ENCODE results near the gene NR1H4. TPM values are rescaled to one million over a fixed set of nuclear protein-coding genes. Genes with fewer than 3 reads are reported as not detected.

The NR1H4 gene
- total and polyA plus RNA-seq, 9 of the 15 experiments (the other 6 are each of a cell fraction or from before 2014, with no cell fraction given): 0.03 TPM; not detected in 8

GRCh38 chr12:100539202-100539601, 65.5 kb downstream of the NR1H4 start:
- no peak overlapping the region for H3K9ac ChIP-seq (ENCODE audit: insufficient read depth in 1 of 2, low read depth in 2 of 2, low read length in 2 of 2)
- DNase-seq (ENCODE audit: extremely low read depth in 1 of 4, low spot score in 3 of 4): peak in 2 of 4 experiments; percentile 10 to 32
- no peaks in the 10 kb centered on the region; a peak in 1 of 5 replicates for H3K27me3 ChIP-seq (ENCODE audit: control insufficient read depth in 2 of 2, insufficient read depth in 2 of 2, low read length in 2 of 2)
- no peak for FAIRE-seq
- no peak overlapping the region for H3K27ac ChIP-seq (ENCODE audit: extremely low read depth, low read depth, low read length)
- no peaks in the 10 kb centered on the region for H3K36me3 ChIP-seq (ENCODE audit: control insufficient read depth, insufficient read depth, low read length)
- no peaks in the 10 kb centered on the region for H3K79me2 ChIP-seq (ENCODE audit: control insufficient read depth, insufficient read depth, low read length)
- no peaks in the 10 kb centered on the region for H3K9me3 ChIP-seq (replicated peaks; ENCODE audit: control insufficient read depth, insufficient read depth, low read depth, low read length)
- no peak overlapping the region for H3K4me3 ChIP-seq
- intact Hi-C loops (cut with micrococcal nuclease): no loop called here
- in situ Hi-C loops (cut with MboI): no loop called here
- WGBS (ENCODE audit: insufficient coverage, low coverage, missing lambda C conversion rate): 0% methylated on average over 2 of the region's 2 CpGs
- ChIA-PET CTCF (ENCODE audit: low intra/inter-chr PET ratio) (no interaction called here), POLR2A (no interaction called here)
- H3K4me1 ChIP-seq (replicated peaks in 1 of 2; ENCODE audit: control insufficient read depth in 2 of 2, insufficient read depth in 2 of 2, low read length in 2 of 2): no peaks in the 10 kb centered on the region
- H3K4me2 ChIP-seq (ENCODE audit: insufficient read depth, low read length): no peak overlapping the region
- H3K9me1 ChIP-seq (ENCODE audit: control insufficient read depth, insufficient read depth, low read length): no peaks in the 10 kb centered on the region
- BruUV-seq (replicated peaks): no TSS peak
- H4K20me1 ChIP-seq (replicated peaks; ENCODE audit: control insufficient read depth, insufficient read depth, low read length): no peaks in the 10 kb centered on the region
- H2AFZ ChIP-seq (ENCODE audit: low read depth, low read length): no peak overlapping the region
- peak; percentile 59; the same call in 2 of the 3 replicates for ATAC-seq
- no peak for TF ChIP-seq ZNF408 (CRISPR knock-in tag; IDR thresholded peaks at IDR 0.05; ENCODE audit: low read depth)
- no peak for TF ChIP-seq ZNF263 (CRISPR knock-in tag; IDR thresholded peaks at IDR 0.05; ENCODE audit: borderline replicate concordance)
- no peak for TF ChIP-seq ZNF124 (CRISPR knock-in tag; IDR thresholded peaks at IDR 0.05)
- TF ChIP-seq PRDM10 (IDR thresholded peaks at IDR 0.05; ENCODE audit: partially characterized antibody): no peak
- peak in 1 of 2 experiments; percentile 26 for TF ChIP-seq AFF1 (IDR thresholded peaks at IDR 0.05; ENCODE audit: low read depth in 1 of 2, partially characterized antibody in 2 of 2)
- TF ChIP-seq HNRNPH1 (optimal IDR thresholded peaks at IDR 0.05; ENCODE audit: low read depth, low read length): no peak
- peak; percentile 93 for TF ChIP-seq EHMT2 (IDR thresholded peaks at IDR 0.05)
- TF ChIP-seq MIER1 (IDR thresholded peaks at IDR 0.05; ENCODE audit: low read depth): peak; percentile 87
- TF ChIP-seq HNRNPK (IDR thresholded peaks at IDR 0.05; ENCODE audit: low read depth, low read length, poor library complexity, severe bottlenecking): no peak
- TF ChIP-seq ZNF717 (CRISPR knock-in tag; IDR thresholded peaks at IDR 0.05): no peak
- TF ChIP-seq ZNF75A (CRISPR knock-in tag; IDR thresholded peaks at IDR 0.05): no peak
- TF ChIP-seq SREBF1 (IDR thresholded peaks at IDR 0.05; ENCODE audit: borderline replicate concordance, low read depth, low read length): no peak
- no peak for TF ChIP-seq ARID1B (IDR thresholded peaks at IDR 0.05)
- TF ChIP-seq ZFX (CRISPR knock-in tag; IDR thresholded peaks at IDR 0.05): no peak
- TF ChIP-seq SRF (CRISPR knock-in tag; IDR thresholded peaks at IDR 0.05): no peak

All from K562 (cell line).